HEK293 (cell line): ENCODE measurements around the gene DVL3.

Source experiments
- ATF2 ChIP-seq: fragments of 450-650 bp; formaldehyde crosslinking; IDR thresholded peaks from 2 replicates; pipeline ENCODE4 v1.5.1; 2016; ENCODE audit warnings: missing biosample characterization, missing genetic modification characterization, low read depth
- BCL11B ChIP-seq: fragments of 450-650 bp; formaldehyde crosslinking; IDR thresholded peaks from 2 replicates; pipeline ENCODE4 v1.5.1; 2016; ENCODE audit warnings: low read depth, missing biosample characterization, missing genetic modification characterization
- CTCF ChIP-seq: fragments of 450-650 bp; formaldehyde crosslinking; IDR thresholded peaks from 2 replicates; pipeline ENCODE4 v1.5.1; 2016; ENCODE audit warnings: missing biosample characterization, missing genetic modification characterization
- KLF10 ChIP-seq: fragments of 450-650 bp; IDR thresholded peaks from 2 replicates; pipeline ENCODE4 v1.5.1; 2018; ENCODE audit warnings: missing biosample characterization, mild to moderate bottlenecking, missing genetic modification characterization
- KLF16 ChIP-seq: fragments of 450-650 bp; formaldehyde crosslinking; IDR thresholded peaks from 2 replicates; pipeline ENCODE4 v1.5.1; 2017; ENCODE audit warnings: missing biosample characterization, missing genetic modification characterization
- KLF9 ChIP-seq: fragments of 450-650 bp; formaldehyde crosslinking; IDR thresholded peaks from 2 replicates; pipeline ENCODE4 v1.5.1; 2016; ENCODE audit warnings: missing biosample characterization, missing genetic modification characterization, low read depth
- OVOL3 ChIP-seq: fragments of 450-650 bp; formaldehyde crosslinking; IDR thresholded peaks from 2 replicates; pipeline ENCODE4 v1.5.1; 2016; ENCODE audit warnings: missing biosample characterization, missing genetic modification characterization
- PRDM1 ChIP-seq: fragments of 450-650 bp; formaldehyde crosslinking; IDR thresholded peaks from 2 replicates; pipeline ENCODE4; 2016; ENCODE audit warnings: missing biosample characterization, missing genetic modification characterization
- SP3 ChIP-seq: fragments of 450-650 bp; formaldehyde crosslinking; IDR thresholded peaks from 2 replicates; pipeline ENCODE4 v1.5.1; 2016; ENCODE audit warnings: missing biosample characterization, missing genetic modification characterization
- ZBTB10 ChIP-seq: fragments of 450-650 bp; formaldehyde crosslinking; IDR thresholded peaks from 2 replicates; pipeline ENCODE4 v1.5.1; 2016; ENCODE audit warnings: missing biosample characterization, missing genetic modification characterization
- ZBTB48 ChIP-seq: fragments of 450-650 bp; formaldehyde crosslinking; IDR thresholded peaks from 2 replicates; pipeline ENCODE4 v1.5.1; 2016; ENCODE audit warnings: missing biosample characterization, missing genetic modification characterization
- ZNF121 ChIP-seq: fragments of 450-650 bp; formaldehyde crosslinking; IDR thresholded peaks from 2 replicates; pipeline ENCODE4 v1.5.1; 2016; ENCODE audit warnings: missing biosample characterization, missing genetic modification characterization
- ZNF16 ChIP-seq: fragments of 450-650 bp; formaldehyde crosslinking; IDR thresholded peaks from 2 replicates; pipeline ENCODE4 v1.5.1; 2016; ENCODE audit warnings: low read depth, missing biosample characterization, missing genetic modification characterization
- ZNF26 ChIP-seq: fragments of 450-650 bp; formaldehyde crosslinking; IDR thresholded peaks from 2 replicates; pipeline ENCODE4 v1.5.1; 2016; ENCODE audit warnings: missing biosample characterization, missing genetic modification characterization
- ZNF513 ChIP-seq: fragments of 450-650 bp; IDR thresholded peaks from 2 replicates; pipeline ENCODE4 v1.5.1; 2018; ENCODE audit warnings: missing biosample characterization, missing genetic modification characterization
- ZNF561 ChIP-seq: fragments of 450-650 bp; IDR thresholded peaks from 2 replicates; pipeline ENCODE4 v1.5.1; 2018; ENCODE audit warnings: missing biosample characterization, missing genetic modification characterization, borderline replicate concordance
- ZNF600 ChIP-seq: fragments of 450-650 bp; formaldehyde crosslinking; IDR thresholded peaks from 2 replicates; pipeline ENCODE4 v1.5.1; 2016; ENCODE audit warnings: missing biosample characterization, missing genetic modification characterization
- ZNF610 ChIP-seq: fragments of 450-650 bp; formaldehyde crosslinking; IDR thresholded peaks from 2 replicates; pipeline ENCODE4 v1.5.1; 2016; ENCODE audit warnings: missing biosample characterization, missing genetic modification characterization, borderline replicate concordance
- ZNF645 ChIP-seq: fragments of 450-650 bp; formaldehyde crosslinking; IDR thresholded peaks from 2 replicates; pipeline ENCODE4; 2016; ENCODE audit warnings: missing biosample characterization, missing genetic modification characterization
- ZNF776 ChIP-seq: fragments of 450-650 bp; formaldehyde crosslinking; IDR thresholded peaks from 2 replicates; pipeline ENCODE4 v1.5.0; 2017; ENCODE audit warnings: missing biosample characterization, missing genetic modification characterization, borderline replicate concordance
- ZNF843 ChIP-seq: fragments of 450-650 bp; formaldehyde crosslinking; IDR thresholded peaks from 2 replicates; pipeline ENCODE4 v1.5.1; 2016; ENCODE audit warnings: missing biosample characterization, missing genetic modification characterization
- ZSCAN5A ChIP-seq: fragments of 450-650 bp; formaldehyde crosslinking; IDR thresholded peaks from 2 replicates; pipeline ENCODE4 v1.5.1; 2016; ENCODE audit warnings: missing biosample characterization, missing genetic modification characterization

DVL3 gene

GRCh38 chr3:184133840-184134745 lies 21.1 kb upstream of the DVL3 start (continued):
- TF ChIP-seq ZBTB10 (tag by site-specific recombination), result no peak
- no peak for TF ChIP-seq ZNF513 (tag by site-specific recombination)
- TF ChIP-seq ZNF776 (tag by site-specific recombination), result no peak
- peak; percentile 66 for TF ChIP-seq SP3 (tag by site-specific recombination)
- TF ChIP-seq ZNF843 (tag by site-specific recombination), result 0 out of 2 replicates have a peak, but pooled peaks have one; percentile 55
- no peak for TF ChIP-seq ZNF16 (tag by site-specific recombination)
- no peak for TF ChIP-seq KLF10 (tag by site-specific recombination)
- peak; percentile 87 for TF ChIP-seq PRDM1
- TF ChIP-seq KLF9, result peak; percentile 69
- 0 out of 2 replicates have a peak, but pooled peaks have one; percentile 15 for TF ChIP-seq BCL11B
- 0 out of 2 replicates have a peak, but pooled peaks have one; percentile 26 for TF ChIP-seq KLF16 (tag by site-specific recombination)
- 0 out of 2 replicates have a peak, but pooled peaks have one; percentile 15 for TF ChIP-seq ZNF610 (tag by site-specific recombination)
- TF ChIP-seq CTCF (tag by site-specific recombination), result no peak; the same call in 1 of the 2 replicates
- TF ChIP-seq ZNF26 (tag by site-specific recombination), result no peak
- peak; percentile 92; the same call in 1 of the 2 replicates for TF ChIP-seq ZNF561
- TF ChIP-seq ZNF121 (tag by site-specific recombination), result peak; percentile 86
- no peak for TF ChIP-seq ATF2 (tag by site-specific recombination)
- TF ChIP-seq ZNF600 (tag by site-specific recombination), result peak; percentile 90
- 0 out of 2 replicates have a peak, but pooled peaks have one; percentile 19 for TF ChIP-seq ZBTB48 (tag by site-specific recombination)
- TF ChIP-seq ZSCAN5A (tag by site-specific recombination), result no peak
- TF ChIP-seq ZNF645 (tag by site-specific recombination), result no peak
- TF ChIP-seq OVOL3 (tag by site-specific recombination), result no peak
